Ectodermal cell (in vitro differentiated cells): ENCODE measurements around the gene MUCL3.
"Not testable (repeated sequence)": the region's sequence is repeated elsewhere in the genome, so short reads cannot be mapped to it uniquely, and the experiment has no call there.

Experiments used
- H3K27ac ChIP-seq: 2 replicates; pipeline ENCODE4 v1.7.0; 2013; ENCODE audit warnings: mild to moderate bottlenecking, low read depth, low read length; ENCODE audit not compliant: insufficient read depth, poor library complexity, severe bottlenecking
- H3K27me3 ChIP-seq: 2 replicates; pipeline ENCODE4 v1.7.0; 2013; ENCODE audit warnings: mild to moderate bottlenecking, low read length; ENCODE audit not compliant: insufficient read depth, control insufficient read depth, poor library complexity, severe bottlenecking
- H3K36me3 ChIP-seq: one replicate; pipeline ENCODE4 v1.7.0; 2013; ENCODE audit warnings: low read length; ENCODE audit not compliant: control insufficient read depth, insufficient read depth
- H3K4me1 ChIP-seq: one replicate; pipeline ENCODE4 v1.7.0; 2013; ENCODE audit warnings: low read length; ENCODE audit not compliant: control insufficient read depth, insufficient read depth
- H3K4me3 ChIP-seq: 2 replicates; pipeline ENCODE4 v1.7.0; 2013; ENCODE audit warnings: low read depth, low read length, control low read depth; ENCODE audit not compliant: insufficient read depth
- H3K9me3 ChIP-seq: 2 replicates; pipeline ENCODE4 v1.7.0; 2013; ENCODE audit warnings: mild to moderate bottlenecking, low read length, moderate library complexity; ENCODE audit not compliant: control insufficient read depth
- WGBS, 2 experiments: methylation state at CpG; one replicate each; pipeline ENCODE4 v1.1.7; 2013; ENCODE audit warnings: missing lambda C conversion rate in 2 of 2; 5-methylcytosine and 5-hydroxymethylcytosine counted together

Gene MUCL3

DNA sequence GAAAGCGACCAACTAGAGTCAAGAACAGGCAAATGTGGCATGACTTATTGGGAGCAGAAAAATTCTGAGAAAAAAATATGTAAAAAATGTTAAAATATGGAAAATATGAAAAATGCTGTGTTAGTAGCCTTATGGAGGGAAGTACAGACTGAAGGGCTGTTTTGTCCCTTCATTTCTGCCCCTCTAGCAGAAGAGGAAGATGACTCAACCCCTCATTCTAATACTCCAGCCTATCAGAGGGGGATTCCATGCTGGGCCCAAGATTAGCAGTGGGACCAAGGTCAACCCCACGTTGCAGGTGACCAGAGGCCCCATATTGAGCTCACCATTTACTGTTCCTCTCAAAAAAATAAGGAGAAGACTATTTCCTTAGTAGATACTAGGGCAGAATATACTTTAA, 51.1 kb downstream of the MUCL3 start:
- Histone ChIP-seq H3K36me3 (no peaks in the 10 kb centered on the region), H3K27me3 (no peaks in the 10 kb centered on the region), H3K27ac (no peak overlapping the region), H3K4me3 (no peak overlapping the region), H3K9me3 (no peaks in the 10 kb centered on the region), H3K4me1 (peaks cover 5% of the 10 kb centered on the region)
- WGBS, 2 experiments, result 73 to 92% methylated on average over 2 of the region's 2 CpGs

DNA sequence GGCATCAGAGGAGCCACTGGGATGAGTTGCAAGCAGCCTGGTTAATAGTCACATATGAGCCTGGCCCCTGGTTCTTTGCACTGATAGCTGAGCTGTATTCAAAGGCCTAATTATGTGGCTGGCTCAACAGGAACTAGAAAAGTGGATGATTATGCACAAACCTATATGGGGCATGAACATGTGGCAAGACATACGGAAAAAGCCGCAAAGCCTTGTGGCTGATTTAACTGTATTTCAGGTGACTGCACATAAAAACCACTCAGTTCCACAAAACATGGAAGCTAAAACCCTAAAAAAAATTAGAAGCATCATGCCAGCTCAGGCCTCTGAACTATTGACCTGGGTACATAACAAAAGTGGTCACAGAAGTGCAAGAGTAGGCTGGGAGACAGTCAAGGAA, 56.5 kb downstream of the MUCL3 start:
- H3K27ac ChIP-seq, result no peak overlapping the region
- no peaks in the 10 kb centered on the region for H3K9me3 ChIP-seq
- 89 to 91% methylated on average over 2 of the region's 2 CpGs for WGBS, 2 experiments
- no peaks in the 10 kb centered on the region for H3K4me1 ChIP-seq
- no peaks in the 10 kb centered on the region for H3K27me3 ChIP-seq
- H3K4me3 ChIP-seq, result no peak overlapping the region
- H3K36me3 ChIP-seq, result no peaks in the 10 kb centered on the region

DNA sequence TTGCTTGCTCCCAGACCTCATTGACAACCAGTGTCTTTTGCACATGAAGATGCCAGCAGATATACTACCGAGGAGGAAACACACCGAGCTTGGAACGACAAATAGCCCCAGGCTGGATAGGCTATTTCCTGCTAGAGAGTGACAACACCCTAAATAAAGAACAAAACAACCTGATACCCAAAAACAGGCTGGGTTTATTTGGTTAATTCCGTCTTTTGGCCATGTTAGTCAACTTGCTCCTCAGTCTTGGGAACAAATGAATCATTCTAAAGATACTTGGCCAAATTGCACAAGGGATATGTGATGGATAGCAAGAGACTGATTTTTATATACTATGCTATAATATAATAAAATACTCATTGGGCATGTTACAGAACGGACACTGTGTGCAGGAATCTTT, 58.0 kb downstream of the MUCL3 start:
- Histone ChIP-seq H3K4me3 (no peak overlapping the region), H3K9me3 (no peaks in the 10 kb centered on the region), H3K4me1 (no peaks in the 10 kb centered on the region), H3K36me3 (no peaks in the 10 kb centered on the region), H3K27ac (no peak overlapping the region), H3K27me3 (no peaks in the 10 kb centered on the region)
- WGBS, 2 experiments, result 85 to 89% methylated on average over 5 of the region's 5 CpGs

DNA sequence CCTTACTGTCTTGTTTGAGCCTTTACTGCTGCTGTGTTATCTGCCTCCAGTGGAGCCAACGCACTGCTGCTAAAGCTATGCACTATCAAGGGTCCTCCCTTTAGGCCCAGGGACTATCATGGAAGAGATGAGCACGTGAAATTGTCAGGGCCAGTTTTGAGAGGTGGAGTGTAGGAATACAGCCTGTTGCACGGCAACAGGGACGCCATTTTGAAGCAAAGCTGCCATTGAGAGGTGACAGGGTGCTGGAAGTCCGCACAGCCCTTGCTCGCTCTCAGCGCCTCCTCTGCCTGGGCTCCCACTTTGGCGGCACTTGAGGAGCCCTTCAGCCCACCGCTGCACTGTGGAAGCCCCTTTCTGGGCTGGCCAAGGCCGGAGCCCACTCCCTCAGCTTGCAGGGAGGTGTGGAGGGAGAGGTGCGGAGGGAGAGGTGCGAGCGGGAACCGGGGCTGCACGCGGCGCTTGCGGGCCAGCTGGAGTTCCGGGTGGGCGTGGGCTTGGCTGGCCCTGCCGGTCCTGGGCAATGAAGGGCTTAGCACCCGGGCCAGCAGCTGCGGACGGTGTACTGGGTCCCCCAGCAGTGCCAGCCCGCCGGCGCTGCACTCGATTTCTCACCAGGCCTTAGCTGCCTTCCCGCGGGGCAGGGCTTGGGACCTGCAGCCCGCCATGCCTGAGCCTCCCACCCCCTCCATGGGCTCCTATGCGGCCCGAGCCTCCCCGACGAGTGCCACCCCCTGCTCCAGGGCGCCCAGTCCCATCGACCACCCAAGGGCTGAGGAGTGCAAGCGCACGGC, 59.5 kb downstream of the MUCL3 start:
- not testable (repeated sequence) for H3K4me3 ChIP-seq, H3K27me3 ChIP-seq, H3K27ac ChIP-seq, H3K4me1 ChIP-seq, H3K36me3 ChIP-seq, H3K9me3 ChIP-seq
- 94 to 98% methylated on average over 39 of the region's 39 CpGs for WGBS, 2 experiments

DNA sequence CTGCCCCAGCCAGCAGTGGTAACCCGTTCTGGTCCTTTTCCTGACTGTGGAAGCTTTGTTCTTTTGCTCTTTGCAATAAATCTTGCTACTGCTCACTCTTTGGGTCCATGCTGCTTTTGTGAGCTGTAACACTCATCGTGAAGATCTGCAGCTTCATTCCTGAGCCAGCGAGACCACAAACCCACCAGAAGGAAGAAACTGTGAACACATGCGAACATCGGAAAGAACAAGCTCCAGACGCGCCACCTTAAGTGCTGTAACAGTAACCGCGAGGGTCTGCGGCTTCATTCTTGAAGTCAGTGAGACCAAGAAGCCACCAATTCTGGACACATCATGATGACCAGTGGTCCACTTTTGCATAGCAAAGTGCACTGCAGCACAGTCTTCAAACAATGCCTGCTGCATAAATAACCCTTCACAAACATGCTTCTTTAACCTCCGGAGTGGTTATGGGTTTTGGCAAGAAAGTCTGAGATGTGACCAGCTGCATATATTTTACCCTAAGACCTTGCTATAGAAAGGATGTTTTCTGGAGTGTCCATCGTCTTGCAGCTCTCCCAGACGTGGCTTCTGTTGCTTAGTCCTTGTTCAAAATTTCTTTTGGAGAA, 60.6 kb downstream of the MUCL3 start:
- Histone ChIP-seq H3K36me3 (no peaks in the 10 kb centered on the region), H3K9me3 (no peaks in the 10 kb centered on the region), H3K27ac (no peak overlapping the region), H3K4me3 (no peak overlapping the region), H3K27me3 (no peaks in the 10 kb centered on the region), H3K4me1 (no peaks in the 10 kb centered on the region)
- 93 to 95% methylated on average over 13 of the region's 13 CpGs for WGBS, 2 experiments

DNA sequence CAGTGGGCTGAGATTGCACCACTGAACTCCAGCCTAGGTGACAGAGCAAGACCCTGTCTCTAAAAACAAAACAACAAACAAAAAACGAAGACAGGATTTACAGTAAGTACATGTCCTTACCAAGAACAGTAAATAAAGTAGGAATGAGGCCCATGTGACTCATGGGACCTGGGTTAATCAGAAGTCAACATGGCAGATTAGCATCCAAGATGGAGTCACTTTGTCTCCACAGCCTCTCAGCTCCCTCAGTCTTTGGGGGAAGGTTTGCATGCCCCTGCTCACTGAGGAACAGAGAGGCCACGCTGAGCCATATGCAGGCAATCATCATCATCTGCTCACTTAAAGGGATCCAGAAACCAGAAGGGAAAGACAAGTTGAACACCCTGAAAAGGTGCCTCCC, 61.7 kb downstream of the MUCL3 start:
- H3K4me3 ChIP-seq, result no peak overlapping the region
- H3K36me3 ChIP-seq, result no peaks in the 10 kb centered on the region
- H3K27ac ChIP-seq, result no peak overlapping the region
- no peaks in the 10 kb centered on the region for H3K27me3 ChIP-seq
- no peaks in the 10 kb centered on the region for H3K4me1 ChIP-seq
- 91 to 92% methylated on average over 2 of the region's 2 CpGs for WGBS, 2 experiments
- H3K9me3 ChIP-seq, result no peaks in the 10 kb centered on the region
